Spleen (tissue), 11 donors: ENCODE results near the gene GPX5. TPM values are rescaled to one million over a fixed set of nuclear protein-coding genes. Genes with fewer than 3 reads are reported as not detected.

Source experiments
- DNase-seq: peaks from one replicate; pipeline ENCODE4 v3.0.0-alpha.2; 2020
- H3K27ac ChIP-seq, 8 donors: fragments of 200-600 bp; sonication (generic) in 7 of 8; 1 replicate in 4 of 8; 2 replicates in 4 of 8; pipeline versions ENCODE4 v1.5.0 to v1.8.0; 2016 to 2021; ENCODE audit warnings: inconsistent platforms in 4 of 8, mild to moderate bottlenecking in 4 of 8, moderate library complexity in 1 of 8
- H3K27me3 ChIP-seq, 7 donors: fragments of 200-600 bp; sonication (generic) in 6 of 7; replicated peaks in 1 of 7; 1 replicate in 4 of 7; 2 replicates in 3 of 7; pipeline versions ENCODE4 v1.5.0 to v1.8.0; 2016 to 2021; ENCODE audit warnings: inconsistent platforms in 3 of 7, mild to moderate bottlenecking in 1 of 7
- H3K36me3 ChIP-seq, 6 donors: fragments of 200-600 bp; sonication (generic) in 5 of 6; 1 replicate in 4 of 6; 2 replicates in 2 of 6; pipeline versions ENCODE4 v1.5.0 to v1.8.0; 2016 to 2021; ENCODE audit warnings: inconsistent platforms in 2 of 6
- H3K4me1 ChIP-seq, 6 donors: fragments of 200-600 bp; sonication (generic) in 5 of 6; 1 replicate in 3 of 6; 2 replicates in 3 of 6; pipeline versions ENCODE4 v1.5.0 to v1.8.0; 2016 to 2021; ENCODE audit warnings: inconsistent platforms in 3 of 6
- H3K4me3 ChIP-seq, 8 donors: fragments of 200-600 bp; sonication (generic) in 7 of 8; 1 replicate in 4 of 8; 2 replicates in 4 of 8; pipeline versions ENCODE4 v1.5.0 to v1.8.0; 2016 to 2021; ENCODE audit warnings: inconsistent platforms in 4 of 8, mild to moderate bottlenecking in 4 of 8, moderate library complexity in 2 of 8
- H3K9me3 ChIP-seq, 8 donors: fragments of 200-600 bp; sonication (generic) in 7 of 8; 1 replicate in 4 of 8; 2 replicates in 4 of 8; pipeline versions ENCODE4 v1.5.0 to v1.8.0; 2016 to 2021; ENCODE audit warnings: inconsistent platforms in 4 of 8
- POLR2A ChIP-seq, 3 donors: fragments of 450-650 bp; IDR thresholded peaks; one replicate each; pipeline ENCODE4 v1.5.1; 2017; ENCODE audit warnings: antibody characterized with exemption in 3 of 3, mild to moderate bottlenecking in 1 of 3
- POLR2AphosphoS5 ChIP-seq, 3 donors: sonication (generic); formaldehyde crosslinking; IDR thresholded peaks; one replicate each; pipeline ENCODE4 v1.5.1; 2017; ENCODE audit warnings: antibody characterized with exemption in 3 of 3
- WGBS, 5 donors: extraction: QIAGEN DNeasy Blood & Tissue Kit in 3 of 5; methylation state at CpG; one replicate each; pipeline versions ENCODE4 v1.1.5 to v1.1.7; 2013 to 2018; 5-methylcytosine and 5-hydroxymethylcytosine counted together
- intact Hi-C: fragments of 100-400 bp; cut with DNase I; formaldehyde crosslinking; loops from one replicate; pipeline ENCODE4 v1.15.0; 2023; ENCODE audit warnings: low total_unique reads
- polyA plus RNA-seq, 3 donors: library from polyadenylated mRNA; stranded (reverse); fragments of 200-250 nt; gene quantifications; one replicate each; pipeline ENCODE4 v1.2.1, GENCODE V29; 2013
- total RNA-seq, 7 donors: library from RNA; depleted of rRNA in 3 of 7; stranded (reverse); fragments of >200 nt in 3 of 7; fragmentation: NEBNext Ultra II Directional in 4 of 7; extraction: Animal tissue kit (Norgen Biotek cat#: 25700) in 4 of 7; gene quantifications; one replicate each; pipeline versions ENCODE4 v1.1.0 to v1.2.1, GENCODE V29; 2016 to 2021
- TF ChIP-seq, protein P1 (sequence below), 11 experiments: fragments of 200-600 bp in 7 of 11; fragments of 450-650 bp in 4 of 11; sonication (generic) in 4 of 11; IDR thresholded peaks in 8 of 11; conservative IDR thresholded peaks in 3 of 11; 1 replicate in 7 of 11; 2 replicates in 4 of 11; pipeline versions ENCODE4 v1.4.0 to v1.8.0; 2016 to 2021; ENCODE audit warnings: antibody characterized with exemption in 11 of 11, inconsistent platforms in 4 of 11, mild to moderate bottlenecking in 1 of 11
- donor health status: healthy with polysubstance abuse.
- donor health status: DM: no; HTN: no; CAD: no; lungs with moderate emphysema.
- donor health status: DM: no; HTN: no; CAD: no.
- donor health status: Bipolar disorder and iron deficiency.
- donor health status: healthy.
- donor health status: DM: no; HTN: no; CAD: no.
- donor health status: DM: yes; HTN: yes; CAD: no.

GPX5 gene
- total and polyA plus RNA-seq, 10 donors = not detected

DNA sequence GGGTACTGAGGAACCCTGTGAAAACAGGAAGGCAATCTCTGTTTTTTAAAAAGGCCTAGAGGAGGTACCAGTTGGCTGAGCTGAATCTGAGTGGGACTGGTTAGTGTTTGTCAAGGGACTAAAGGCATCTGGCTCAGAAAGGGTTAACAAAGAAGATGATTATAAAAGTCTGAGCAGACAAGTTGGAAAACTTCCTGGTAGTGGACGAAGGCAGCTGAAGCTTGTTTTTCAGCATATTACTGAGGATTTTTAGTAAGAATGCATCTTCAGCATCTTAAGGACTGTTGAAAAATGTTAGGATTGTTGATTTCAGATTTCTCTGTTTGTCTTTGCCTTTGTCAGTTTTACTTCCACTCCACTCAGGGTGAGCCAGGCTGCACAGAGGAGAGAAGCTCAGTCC lies 5.1 kb downstream of the GPX5 start:
- intact Hi-C loops = no loop called here
- no peaks in the 10 kb centered on the region for H3K9me3 ChIP-seq
- H3K4me1 ChIP-seq = no peaks in the 10 kb centered on the region
- no peak for TF ChIP-seq POLR2A (IDR thresholded peaks at IDR 0.05)
- TF ChIP-seq, protein P1, sequence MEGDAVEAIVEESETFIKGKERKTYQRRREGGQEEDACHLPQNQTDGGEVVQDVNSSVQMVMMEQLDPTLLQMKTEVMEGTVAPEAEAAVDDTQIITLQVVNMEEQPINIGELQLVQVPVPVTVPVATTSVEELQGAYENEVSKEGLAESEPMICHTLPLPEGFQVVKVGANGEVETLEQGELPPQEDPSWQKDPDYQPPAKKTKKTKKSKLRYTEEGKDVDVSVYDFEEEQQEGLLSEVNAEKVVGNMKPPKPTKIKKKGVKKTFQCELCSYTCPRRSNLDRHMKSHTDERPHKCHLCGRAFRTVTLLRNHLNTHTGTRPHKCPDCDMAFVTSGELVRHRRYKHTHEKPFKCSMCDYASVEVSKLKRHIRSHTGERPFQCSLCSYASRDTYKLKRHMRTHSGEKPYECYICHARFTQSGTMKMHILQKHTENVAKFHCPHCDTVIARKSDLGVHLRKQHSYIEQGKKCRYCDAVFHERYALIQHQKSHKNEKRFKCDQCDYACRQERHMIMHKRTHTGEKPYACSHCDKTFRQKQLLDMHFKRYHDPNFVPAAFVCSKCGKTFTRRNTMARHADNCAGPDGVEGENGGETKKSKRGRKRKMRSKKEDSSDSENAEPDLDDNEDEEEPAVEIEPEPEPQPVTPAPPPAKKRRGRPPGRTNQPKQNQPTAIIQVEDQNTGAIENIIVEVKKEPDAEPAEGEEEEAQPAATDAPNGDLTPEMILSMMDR (IDR thresholded peaks at IDR 0.05 in 8 of 11, conservative IDR thresholded peaks at IDR 0.05 in 3 of 11) = no peak
- no peak for TF ChIP-seq POLR2AphosphoS5 (IDR thresholded peaks at IDR 0.05)
- no peaks in the 10 kb centered on the region for H3K36me3 ChIP-seq
- no peak overlapping the region for H3K27ac ChIP-seq
- H3K27me3 ChIP-seq = peaks cover 0 to 89% (median 6%) of the 10 kb centered on the region in 7 donors
- H3K4me3 ChIP-seq = no peak overlapping the region
- WGBS, 5 donors = 17 to 37% (median 24%) methylated on average over 1 of the region's 1 CpG
- no peak for DNase-seq

DNA sequence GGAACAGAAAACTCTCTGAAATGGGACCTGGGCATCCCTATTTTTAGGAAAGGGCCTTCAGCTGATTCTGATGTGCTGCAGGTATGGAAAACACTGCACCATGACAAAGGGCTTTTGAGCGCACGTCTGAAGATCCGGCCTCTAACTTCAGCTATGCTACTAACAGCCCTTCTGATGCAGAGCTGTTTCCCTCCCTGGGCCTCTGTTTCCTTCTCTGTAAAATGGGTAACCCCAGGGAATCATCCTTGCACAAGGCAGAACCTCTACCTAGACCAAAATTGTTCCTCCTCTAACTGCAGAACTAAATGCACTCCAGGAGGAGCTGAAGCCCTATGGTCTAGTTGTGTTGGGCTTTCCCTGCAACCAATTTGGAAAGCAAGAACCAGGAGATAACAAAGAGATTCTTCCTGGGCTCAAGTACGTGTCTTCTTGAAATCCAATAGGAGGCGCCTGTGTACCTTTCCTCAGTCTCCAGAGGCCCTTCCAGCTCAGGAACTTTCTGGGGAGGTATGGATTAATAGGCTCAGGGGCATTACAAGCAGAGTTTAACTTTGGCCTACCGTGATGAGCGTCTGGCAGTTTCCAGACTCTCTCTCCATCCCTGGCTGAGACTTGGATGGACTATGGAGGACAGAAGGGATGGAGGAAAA lies 5.9 kb downstream of the GPX5 start:
- DNase-seq = no peak
- 71 to 74% (median 73%) methylated on average over 7 of the region's 7 CpGs for WGBS, 5 donors

DNA sequence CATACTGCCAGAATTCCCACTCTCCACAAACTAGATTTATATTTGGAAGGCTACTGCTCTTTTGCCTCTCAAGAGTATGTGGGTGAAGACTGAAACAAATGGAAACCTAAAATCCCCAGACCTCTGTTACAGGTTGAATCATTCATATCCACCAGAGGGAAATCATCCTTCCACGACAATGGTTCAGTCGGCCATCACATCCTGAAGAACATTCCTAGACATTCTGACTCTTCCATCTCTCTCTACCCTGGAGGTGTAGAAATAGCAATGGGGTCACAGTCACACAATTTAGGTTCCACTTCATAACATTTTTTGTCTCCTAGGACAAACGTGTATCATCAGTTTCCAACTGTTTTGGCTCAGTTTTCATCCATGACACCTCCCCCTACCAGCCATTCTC lies 8.6 kb downstream of the GPX5 start:
- Histone ChIP-seq H3K27me3 (peaks cover 0 to 93% (median 22%) of the 10 kb centered on the region in 7 donors), H3K36me3 (no peaks in the 10 kb centered on the region), H3K4me1 (no peaks in the 10 kb centered on the region), H3K4me3 (no peak overlapping the region), H3K27ac (no peak overlapping the region), H3K9me3 (peaks cover 0 to 4% (median 0%) of the 10 kb centered on the region in 8 donors)
- 54 to 82% (median 73%) methylated on average over 3 of the region's 3 CpGs for WGBS, 5 donors
- DNase-seq = no peak
- TF ChIP-seq POLR2A (IDR thresholded peaks at IDR 0.05) = no peak
- no peak for TF ChIP-seq POLR2AphosphoS5 (IDR thresholded peaks at IDR 0.05)
- TF ChIP-seq, protein P1 (IDR thresholded peaks at IDR 0.05 in 8 of 11, conservative IDR thresholded peaks at IDR 0.05 in 3 of 11) = no peak
- intact Hi-C loops = no loop called here

More for the DNA sequence above, 5.9 kb downstream of the GPX5 start:
- H3K27me3 ChIP-seq = peaks cover 0 to 89% (median 13%) of the 10 kb centered on the region in 7 donors
- no peak overlapping the region for H3K27ac ChIP-seq
- no peaks in the 10 kb centered on the region for H3K4me1 ChIP-seq
- no peaks in the 10 kb centered on the region for H3K9me3 ChIP-seq
- H3K4me3 ChIP-seq = no peak overlapping the region
- intact Hi-C loops = no loop called here
- TF ChIP-seq POLR2AphosphoS5 (IDR thresholded peaks at IDR 0.05) (no peak), POLR2A (IDR thresholded peaks at IDR 0.05) (no peak)
- TF ChIP-seq, protein P1 (IDR thresholded peaks at IDR 0.05 in 8 of 11, conservative IDR thresholded peaks at IDR 0.05 in 3 of 11) = no peak
- no peaks in the 10 kb centered on the region for H3K36me3 ChIP-seq

DNA sequence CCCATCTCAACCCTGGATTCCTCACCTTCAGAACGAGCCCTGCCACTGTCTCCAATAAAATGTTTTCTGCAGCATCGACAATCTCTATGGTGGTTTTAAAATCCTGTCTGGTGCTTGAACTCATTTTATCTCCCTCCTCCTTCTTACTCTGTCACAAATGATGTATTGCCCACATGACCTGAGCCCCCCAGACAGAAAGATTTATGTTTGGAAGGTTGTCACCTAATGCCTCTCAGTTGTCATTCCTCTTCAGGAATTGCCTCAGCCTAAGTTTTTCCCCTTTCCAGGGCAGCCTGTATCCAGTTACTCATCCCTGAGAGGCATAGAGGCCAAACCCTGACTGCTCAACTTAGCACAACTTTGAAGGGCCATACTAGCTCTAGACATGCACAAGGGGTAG lies 9.2 kb downstream of the GPX5 start:
- peaks cover 0 to 4% (median 0%) of the 10 kb centered on the region in 8 donors for H3K9me3 ChIP-seq
- no peak for DNase-seq
- TF ChIP-seq, protein P1 (IDR thresholded peaks at IDR 0.05 in 8 of 11, conservative IDR thresholded peaks at IDR 0.05 in 3 of 11) = no peak
- TF ChIP-seq POLR2A (IDR thresholded peaks at IDR 0.05) (no peak), POLR2AphosphoS5 (IDR thresholded peaks at IDR 0.05) (no peak)
- no peak overlapping the region for H3K4me3 ChIP-seq
- no peaks in the 10 kb centered on the region for H3K4me1 ChIP-seq
- 50 to 69% (median 57%) methylated on average over 2 of the region's 2 CpGs for WGBS, 5 donors
- peaks cover 0 to 93% (median 22%) of the 10 kb centered on the region in 7 donors for H3K27me3 ChIP-seq
- no peak overlapping the region for H3K27ac ChIP-seq
- no peaks in the 10 kb centered on the region for H3K36me3 ChIP-seq
- intact Hi-C loops = no loop called here
